ENCODE measurements around the gene TEX264. TPM values are rescaled to one million over a fixed set of nuclear protein-coding genes. Genes with fewer than 3 reads are reported as not detected.
"Not testable (repeated sequence)": the region's sequence is repeated elsewhere in the genome, so short reads cannot be mapped to it uniquely, and the experiment has no call there.

Gene TEX264
- total RNA-seq, 1 donor from 2014 or later, result 38.6 TPM

DNA sequence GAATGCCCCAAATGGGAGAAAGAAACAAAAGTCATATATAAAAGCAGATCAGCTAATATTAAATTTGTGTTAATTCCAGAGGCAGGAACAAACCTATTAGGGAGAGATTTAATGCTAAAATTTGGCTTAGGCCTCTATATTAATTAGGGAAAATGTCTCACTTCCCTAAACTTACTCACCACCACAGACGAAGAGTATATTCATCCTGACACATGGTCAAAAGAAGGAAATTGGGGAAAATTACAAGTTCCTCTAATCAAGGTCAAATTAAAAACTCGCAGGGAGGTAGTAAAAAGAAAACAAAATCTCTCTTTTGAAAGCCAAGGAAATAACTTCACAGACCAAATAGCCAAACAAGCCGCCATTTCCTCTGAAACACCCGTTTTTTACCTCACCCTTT lies 68.1 kb downstream of the TEX264 start:
- no peak overlapping the region for H3K4me3 Mint-ChIP-seq
- no peak for DNase-seq (ENCODE audit: low spot score in 2 of 2, unreplicated experiment in 2 of 2)
- H3K27me3 Mint-ChIP-seq (ENCODE audit: low read depth), result peaks cover 50% of the 10 kb centered on the region
- H3K27ac Mint-ChIP-seq, result no peak overlapping the region
- peaks cover 9% of the 10 kb centered on the region for H3K9me3 Mint-ChIP-seq
- H3K4me1 Mint-ChIP-seq, result no peaks in the 10 kb centered on the region
- no peaks in the 10 kb centered on the region for H3K36me3 Mint-ChIP-seq
- TF ChIP-seq, protein P1, sequence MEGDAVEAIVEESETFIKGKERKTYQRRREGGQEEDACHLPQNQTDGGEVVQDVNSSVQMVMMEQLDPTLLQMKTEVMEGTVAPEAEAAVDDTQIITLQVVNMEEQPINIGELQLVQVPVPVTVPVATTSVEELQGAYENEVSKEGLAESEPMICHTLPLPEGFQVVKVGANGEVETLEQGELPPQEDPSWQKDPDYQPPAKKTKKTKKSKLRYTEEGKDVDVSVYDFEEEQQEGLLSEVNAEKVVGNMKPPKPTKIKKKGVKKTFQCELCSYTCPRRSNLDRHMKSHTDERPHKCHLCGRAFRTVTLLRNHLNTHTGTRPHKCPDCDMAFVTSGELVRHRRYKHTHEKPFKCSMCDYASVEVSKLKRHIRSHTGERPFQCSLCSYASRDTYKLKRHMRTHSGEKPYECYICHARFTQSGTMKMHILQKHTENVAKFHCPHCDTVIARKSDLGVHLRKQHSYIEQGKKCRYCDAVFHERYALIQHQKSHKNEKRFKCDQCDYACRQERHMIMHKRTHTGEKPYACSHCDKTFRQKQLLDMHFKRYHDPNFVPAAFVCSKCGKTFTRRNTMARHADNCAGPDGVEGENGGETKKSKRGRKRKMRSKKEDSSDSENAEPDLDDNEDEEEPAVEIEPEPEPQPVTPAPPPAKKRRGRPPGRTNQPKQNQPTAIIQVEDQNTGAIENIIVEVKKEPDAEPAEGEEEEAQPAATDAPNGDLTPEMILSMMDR (IDR thresholded peaks at IDR 0.05; ENCODE audit: unreplicated experiment), result no peak

DNA sequence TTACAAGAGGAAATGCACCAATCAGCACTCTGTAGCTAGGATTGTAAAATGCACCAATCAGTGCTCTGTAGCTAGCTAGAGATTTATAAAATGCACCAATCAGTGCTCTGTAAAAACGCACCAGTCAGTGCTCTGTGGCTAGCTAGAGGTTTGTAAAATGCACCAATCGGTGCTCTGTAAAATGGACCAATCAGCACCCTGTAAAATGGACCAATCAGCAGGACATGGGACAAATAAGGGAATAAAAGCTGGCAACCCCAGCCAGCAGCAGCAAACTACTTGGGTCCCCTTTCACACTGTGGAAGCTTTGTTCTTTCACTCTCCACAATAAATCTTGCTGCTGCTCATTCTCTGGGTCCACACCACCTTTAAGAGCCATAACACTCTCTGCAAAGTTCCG lies 71.3 kb downstream of the TEX264 start:
- not testable (repeated sequence) for H3K9me3 Mint-ChIP-seq, H3K36me3 Mint-ChIP-seq

DNA sequence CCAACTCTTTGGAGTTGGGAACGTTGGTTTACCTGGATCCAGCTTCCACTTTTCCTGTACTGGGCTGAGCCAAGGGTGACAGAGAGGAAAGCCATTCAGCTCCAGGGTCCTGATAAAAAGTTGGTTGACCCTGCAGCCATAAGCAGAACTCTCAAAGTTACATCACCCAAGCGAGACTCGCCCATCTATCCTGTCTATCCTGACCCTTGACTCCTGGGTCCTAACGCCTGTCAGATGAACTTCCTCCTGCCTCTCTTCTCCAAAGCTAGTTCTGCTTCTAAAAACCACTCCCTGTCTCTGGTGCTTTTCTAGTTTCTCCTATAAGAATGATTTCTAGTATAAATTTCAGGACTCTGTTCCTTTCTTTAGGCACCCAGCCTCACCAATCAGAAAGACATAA lies 71.9 kb downstream of the TEX264 start:
- H3K9me3 Mint-ChIP-seq; H3K27ac Mint-ChIP-seq; H3K36me3 Mint-ChIP-seq; DNase-seq (ENCODE audit: low spot score in 2 of 2, unreplicated experiment in 2 of 2); H3K4me3 Mint-ChIP-seq; H3K4me1 Mint-ChIP-seq: not testable (repeated sequence)
- peaks cover 41% of the 10 kb centered on the region for H3K27me3 Mint-ChIP-seq (ENCODE audit: low read depth)

More for the DNA sequence above, 71.3 kb downstream of the TEX264 start:
- not testable (repeated sequence) for H3K4me3 Mint-ChIP-seq; H3K4me1 Mint-ChIP-seq; H3K27ac Mint-ChIP-seq; DNase-seq (ENCODE audit: low spot score in 2 of 2, unreplicated experiment in 2 of 2)
- H3K27me3 Mint-ChIP-seq (ENCODE audit: low read depth), result peaks cover 47% of the 10 kb centered on the region

DNA sequence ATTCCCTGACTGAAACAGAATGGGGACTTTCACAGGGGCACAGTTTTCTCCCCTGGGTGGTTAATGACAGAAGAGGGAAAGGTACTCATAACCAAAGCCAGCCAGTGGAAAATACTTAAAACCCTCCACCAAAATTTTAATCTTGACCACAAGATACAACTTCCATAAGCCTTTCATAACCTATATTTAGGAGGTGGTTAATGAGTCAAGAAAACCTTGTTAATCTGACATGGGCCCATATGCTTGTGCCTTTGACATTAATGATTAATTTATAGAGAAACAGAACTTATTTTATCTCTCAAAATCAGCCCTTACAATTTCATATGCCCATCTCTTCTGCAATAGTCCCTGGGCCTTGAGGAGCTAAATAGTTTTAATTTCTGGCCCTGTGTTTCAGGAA lies 76.8 kb downstream of the TEX264 start:
- Mint-ChIP-seq H3K4me1 (no peaks in the 10 kb centered on the region), H3K4me3 (no peak overlapping the region), H3K9me3 (peaks cover 15% of the 10 kb centered on the region), H3K27ac (no peak overlapping the region), H3K27me3 (ENCODE audit: low read depth) (peaks cover 11% of the 10 kb centered on the region), H3K36me3 (no peaks in the 10 kb centered on the region)
- TF ChIP-seq, protein P1 (IDR thresholded peaks at IDR 0.05; ENCODE audit: unreplicated experiment), result no peak
- DNase-seq (ENCODE audit: low spot score in 2 of 2, unreplicated experiment in 2 of 2), result no peak

DNA sequence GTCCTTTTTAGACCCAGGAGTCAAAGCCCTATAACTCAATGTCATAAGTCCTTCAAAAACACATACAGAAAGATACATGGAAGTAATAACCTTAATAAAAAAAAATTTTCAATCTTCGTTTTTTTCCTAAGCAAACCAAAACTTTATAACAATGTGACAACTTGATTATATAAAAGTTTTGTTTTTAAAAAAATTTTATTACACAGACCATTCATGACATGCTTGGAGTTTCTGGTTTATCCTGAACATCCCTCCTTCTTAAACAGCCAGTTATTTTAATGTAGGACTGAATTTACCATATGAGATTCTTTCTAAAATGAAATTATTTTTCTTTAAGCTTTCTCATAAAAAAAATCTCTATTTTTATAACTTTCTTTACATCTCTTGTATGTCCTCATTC lies 77.3 kb downstream of the TEX264 start:
- TF ChIP-seq, protein P1 (IDR thresholded peaks at IDR 0.05; ENCODE audit: unreplicated experiment), result no peak
- Mint-ChIP-seq H3K27me3 (ENCODE audit: low read depth) (peaks cover 11% of the 10 kb centered on the region), H3K9me3 (peaks cover 12% of the 10 kb centered on the region), H3K36me3 (no peaks in the 10 kb centered on the region), H3K27ac (no peak overlapping the region), H3K4me3 (no peak overlapping the region), H3K4me1 (no peaks in the 10 kb centered on the region)
- no peak for DNase-seq (ENCODE audit: low spot score in 2 of 2, unreplicated experiment in 2 of 2)

DNA sequence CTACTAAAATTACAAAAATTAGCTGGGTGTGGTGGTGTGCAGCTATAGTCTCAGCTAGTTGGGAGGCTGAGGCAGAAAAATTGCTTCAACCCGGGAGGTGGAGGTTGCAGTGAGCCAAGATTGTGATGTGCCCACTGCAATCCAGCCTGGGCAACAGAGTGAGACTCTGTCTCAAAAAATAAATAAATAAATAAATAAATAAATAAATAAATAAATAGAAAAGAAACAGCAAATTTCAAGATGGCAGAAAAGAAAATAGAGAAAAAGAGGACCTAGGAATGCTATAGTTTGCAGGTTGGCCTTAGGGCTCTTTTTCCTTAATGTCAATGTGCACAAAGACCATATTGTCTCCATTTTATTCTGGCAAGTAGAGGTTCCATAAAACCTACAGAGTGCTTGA lies 79.8 kb downstream of the TEX264 start:
- Mint-ChIP-seq H3K27ac (no peak overlapping the region), H3K4me1 (no peaks in the 10 kb centered on the region), H3K27me3 (ENCODE audit: low read depth) (peaks cover 13% of the 10 kb centered on the region), H3K9me3 (peaks cover 15% of the 10 kb centered on the region), H3K36me3 (no peaks in the 10 kb centered on the region), H3K4me3 (no peak overlapping the region)
- DNase-seq (ENCODE audit: low spot score in 2 of 2, unreplicated experiment in 2 of 2), result no peak
- TF ChIP-seq, protein P1 (IDR thresholded peaks at IDR 0.05; ENCODE audit: unreplicated experiment), result no peak

DNA sequence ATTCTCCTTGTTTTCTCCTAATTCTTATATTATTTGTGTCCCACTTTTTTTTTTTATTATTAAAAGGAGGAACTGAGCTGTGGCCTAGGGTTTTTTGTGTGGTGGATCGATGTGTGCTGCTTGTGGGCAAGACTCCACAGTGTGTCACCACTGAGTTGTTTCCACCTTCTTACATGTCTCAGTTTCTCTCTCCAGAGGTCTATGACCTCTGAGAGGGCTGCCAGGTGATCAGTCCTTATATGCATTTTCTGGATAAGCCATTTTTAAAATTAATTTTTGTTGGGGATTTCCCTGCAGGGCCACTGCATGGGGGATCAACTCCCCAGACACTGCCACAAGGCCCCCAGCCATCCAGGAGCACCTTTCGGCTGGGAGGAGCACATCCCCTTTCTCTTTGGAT lies 80.2 kb downstream of the TEX264 start:
- TF ChIP-seq, protein P1 (IDR thresholded peaks at IDR 0.05; ENCODE audit: unreplicated experiment), result no peak
- H3K4me3 Mint-ChIP-seq, result no peak overlapping the region
- peaks cover 19% of the 10 kb centered on the region for H3K9me3 Mint-ChIP-seq
- peaks cover 13% of the 10 kb centered on the region for H3K27me3 Mint-ChIP-seq (ENCODE audit: low read depth)
- H3K27ac Mint-ChIP-seq, result no peak overlapping the region
- no peak for DNase-seq (ENCODE audit: low spot score in 2 of 2, unreplicated experiment in 2 of 2)
- no peaks in the 10 kb centered on the region for H3K36me3 Mint-ChIP-seq
- no peaks in the 10 kb centered on the region for H3K4me1 Mint-ChIP-seq
